WI38 (cell line): ENCODE data around the gene MTCL3.

Experiments
- H3K4me3 ChIP-seq: 2 replicates; pipeline ENCODE4 v1.5.1; 2011; ENCODE audit warnings: low read depth, mild to moderate bottlenecking, control low read depth, low read length
- TF ChIP-seq, protein P1 (sequence below): IDR thresholded peaks from 2 replicates; pipeline ENCODE4 v1.5.1; 2012; ENCODE audit warnings: low read depth, mild to moderate bottlenecking, control low read depth, low read length

The MTCL3 gene

DNA sequence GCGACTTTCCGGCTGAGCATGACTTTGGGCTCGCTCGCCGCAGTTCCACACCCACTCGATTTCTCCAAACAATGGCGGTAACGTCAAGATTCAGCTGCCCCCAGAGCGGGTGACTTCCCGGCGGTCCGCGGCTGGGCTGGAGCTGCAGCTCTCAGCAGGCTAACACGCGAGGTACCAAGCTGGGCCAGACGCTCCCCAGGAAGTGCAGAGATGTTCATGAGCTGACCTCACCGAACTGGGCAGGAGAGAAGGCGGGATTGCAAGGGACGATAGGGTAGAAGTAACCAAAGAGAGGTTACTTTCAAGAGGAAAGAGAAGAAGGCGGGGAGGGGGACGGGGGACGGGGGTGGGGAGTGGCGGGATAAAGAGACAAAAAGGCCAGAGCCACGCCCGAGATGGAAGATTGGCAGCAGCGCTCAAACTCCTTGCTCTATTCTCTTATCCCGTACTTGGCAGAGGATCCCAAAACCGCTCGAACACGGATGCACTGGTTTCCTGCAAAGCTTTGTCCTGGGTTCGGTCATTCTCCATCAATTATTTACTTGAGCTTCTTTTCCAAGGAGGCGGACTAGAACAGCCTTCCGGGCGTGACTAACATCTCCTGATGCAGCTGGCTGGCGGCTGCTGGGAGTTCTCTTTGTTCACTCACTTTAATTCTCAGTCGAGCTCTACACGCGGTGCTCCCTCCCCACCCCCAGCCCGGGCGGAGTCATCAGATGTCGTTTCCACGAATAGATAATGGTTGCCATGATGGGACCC is at the start of gene MTCL3:
Gene MTCL3, minus strand, starts transcription at position 626 of the 759 bp plus-strand sequence.
- peak within 1 kb of the TSS; percentile 42 for H3K4me3 ChIP-seq
- TF ChIP-seq, protein P1, sequence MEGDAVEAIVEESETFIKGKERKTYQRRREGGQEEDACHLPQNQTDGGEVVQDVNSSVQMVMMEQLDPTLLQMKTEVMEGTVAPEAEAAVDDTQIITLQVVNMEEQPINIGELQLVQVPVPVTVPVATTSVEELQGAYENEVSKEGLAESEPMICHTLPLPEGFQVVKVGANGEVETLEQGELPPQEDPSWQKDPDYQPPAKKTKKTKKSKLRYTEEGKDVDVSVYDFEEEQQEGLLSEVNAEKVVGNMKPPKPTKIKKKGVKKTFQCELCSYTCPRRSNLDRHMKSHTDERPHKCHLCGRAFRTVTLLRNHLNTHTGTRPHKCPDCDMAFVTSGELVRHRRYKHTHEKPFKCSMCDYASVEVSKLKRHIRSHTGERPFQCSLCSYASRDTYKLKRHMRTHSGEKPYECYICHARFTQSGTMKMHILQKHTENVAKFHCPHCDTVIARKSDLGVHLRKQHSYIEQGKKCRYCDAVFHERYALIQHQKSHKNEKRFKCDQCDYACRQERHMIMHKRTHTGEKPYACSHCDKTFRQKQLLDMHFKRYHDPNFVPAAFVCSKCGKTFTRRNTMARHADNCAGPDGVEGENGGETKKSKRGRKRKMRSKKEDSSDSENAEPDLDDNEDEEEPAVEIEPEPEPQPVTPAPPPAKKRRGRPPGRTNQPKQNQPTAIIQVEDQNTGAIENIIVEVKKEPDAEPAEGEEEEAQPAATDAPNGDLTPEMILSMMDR: no peak

DNA sequence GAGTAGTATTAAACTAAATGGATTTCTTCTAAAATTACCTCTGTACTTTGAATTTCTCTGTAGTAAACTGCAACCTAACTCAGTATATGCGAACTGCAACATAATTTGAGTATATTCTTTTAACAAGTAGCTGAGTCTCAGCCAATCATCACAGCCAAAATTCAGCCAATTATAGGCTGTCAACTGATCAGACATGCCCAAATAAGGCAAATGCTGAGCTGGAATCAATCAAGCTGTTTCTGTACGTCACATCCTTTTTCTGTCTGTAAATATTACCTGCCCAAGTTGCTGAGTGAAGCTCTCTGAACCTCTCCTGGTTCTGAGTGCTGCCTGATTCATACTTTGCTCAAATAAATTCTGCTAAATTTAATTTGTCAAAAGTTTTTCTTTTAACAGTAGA is 48.3 kb upstream of the MTCL3 start:
- TF ChIP-seq, protein P1: no peak
- H3K4me3 ChIP-seq: no peak overlapping the region

DNA sequence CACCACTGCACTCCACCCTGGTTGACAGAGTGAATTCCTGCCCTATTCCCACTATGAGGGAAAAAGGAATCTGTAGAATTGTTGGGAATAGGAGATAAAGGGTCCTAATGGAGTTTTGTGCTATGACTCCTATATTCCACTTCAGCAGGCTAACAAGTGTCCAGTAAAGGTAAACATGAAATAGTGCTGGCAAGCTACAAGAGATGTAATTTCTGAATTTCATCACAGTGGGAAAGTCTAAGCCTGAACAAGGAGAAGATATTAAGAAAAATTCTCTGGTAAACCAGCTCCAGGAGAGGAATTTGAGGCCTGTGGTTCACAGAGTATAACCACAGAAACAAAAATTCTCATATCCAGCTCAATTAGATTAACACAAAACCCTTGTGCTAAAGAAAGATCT is 47.5 kb upstream of the MTCL3 start:
- TF ChIP-seq, protein P1: no peak
- no peak overlapping the region for H3K4me3 ChIP-seq

DNA sequence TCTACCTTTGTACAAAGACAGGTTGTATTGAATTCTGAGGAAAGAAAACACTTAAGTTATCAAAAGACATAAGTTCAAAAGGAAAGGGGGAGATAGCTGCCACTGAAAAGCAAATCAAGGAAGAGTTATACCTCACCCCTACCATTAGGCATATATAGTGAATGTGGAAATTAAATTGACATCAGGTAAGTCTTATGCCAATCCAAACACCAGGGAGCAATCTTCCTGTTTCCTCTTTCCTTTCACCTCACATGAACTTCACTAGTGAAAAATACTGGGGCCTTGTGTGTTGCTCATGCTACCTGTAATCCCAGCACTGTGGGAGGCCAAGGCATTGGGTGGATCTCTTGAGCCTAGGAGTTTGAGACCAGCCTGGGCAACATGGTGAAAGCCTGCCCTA is 47.0 kb upstream of the MTCL3 start:
- TF ChIP-seq, protein P1: no peak
- H3K4me3 ChIP-seq: no peak overlapping the region

DNA sequence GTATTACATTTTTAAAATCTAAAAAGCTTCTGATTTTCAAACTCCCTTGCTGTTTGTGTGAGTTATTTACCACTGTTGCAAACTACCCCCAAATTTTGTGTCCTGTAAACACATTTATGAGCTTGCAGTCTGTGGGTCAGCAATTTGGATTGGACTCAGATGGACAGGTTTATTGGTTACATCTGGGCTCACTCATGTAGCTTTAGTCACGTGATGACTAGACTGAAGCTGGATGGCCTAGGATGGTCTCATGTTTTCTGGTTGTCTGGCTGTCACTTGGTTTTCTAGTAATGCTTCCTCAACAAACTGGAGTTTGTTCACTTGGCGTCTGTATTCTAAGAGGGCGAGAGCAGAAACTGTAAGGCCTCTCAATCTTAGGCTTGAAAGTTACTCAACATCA is 45.6 kb upstream of the MTCL3 start:
- TF ChIP-seq, protein P1: no peak
- H3K4me3 ChIP-seq: no peak overlapping the region

DNA sequence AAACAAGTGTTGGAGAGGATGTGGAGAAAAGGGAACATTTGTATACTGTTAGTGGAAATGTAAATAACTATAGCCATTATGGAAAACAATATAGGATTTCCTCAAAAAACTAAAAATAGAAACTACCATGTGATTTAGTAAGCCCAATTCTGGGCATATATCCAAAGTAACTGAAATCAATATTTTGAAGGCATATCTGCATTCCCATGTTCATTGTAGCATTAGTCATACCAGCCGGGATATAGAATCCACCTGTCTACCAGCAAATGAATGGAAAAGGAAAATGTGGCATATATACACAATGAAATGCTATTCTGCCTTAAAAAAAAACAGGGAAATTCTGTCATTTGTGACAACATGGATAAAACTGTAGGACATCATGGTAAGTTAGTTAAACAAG is 42.5 kb upstream of the MTCL3 start:
- TF ChIP-seq, protein P1: no peak
- no peak overlapping the region for H3K4me3 ChIP-seq

DNA sequence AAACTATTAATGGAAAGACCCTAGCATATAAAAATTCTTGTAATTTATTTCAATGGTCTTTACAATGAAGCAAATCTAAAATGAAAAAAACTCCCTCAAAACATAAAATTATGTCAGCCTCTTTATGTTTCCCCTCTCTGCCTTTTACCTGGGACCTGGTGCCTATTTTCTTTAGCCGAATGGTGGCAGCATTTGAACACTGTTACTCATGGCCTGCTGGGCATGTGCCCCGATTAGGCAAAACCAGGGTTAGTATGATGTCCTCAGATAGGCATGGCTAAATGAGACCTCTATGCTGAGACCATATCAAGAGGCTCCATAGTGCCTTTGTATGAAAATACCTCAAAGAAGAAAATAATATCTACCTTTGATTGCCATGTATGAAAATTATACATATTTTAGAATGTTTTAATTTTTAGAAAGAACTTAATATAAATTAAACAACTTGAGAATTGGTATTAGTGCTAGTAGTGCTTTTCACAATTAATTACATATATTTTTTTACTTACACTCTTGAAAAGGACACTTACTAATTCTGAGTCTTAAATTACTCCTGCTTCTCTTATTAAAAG is 35.4 kb upstream of the MTCL3 start:
- no peak overlapping the region for H3K4me3 ChIP-seq
- TF ChIP-seq, protein P1: no peak
